GM12878 (cell line): ENCODE results near the gene GALNT17. TPM values are rescaled to one million over a fixed set of nuclear protein-coding genes. Genes with fewer than 3 reads are reported as not detected.

Experiments used
- ATAC-seq: fragments of 200-7000 bp; cut with Tn5 transposase; 3 replicates; pipeline ENCODE4 v1.9.1; 2020; ENCODE audit warnings: mild to moderate bottlenecking, moderate library complexity
- BruUV-seq: library from RNA; stranded (reverse); fragments of 400-500 nt; replicated peaks from 2 replicates; lab custom pipeline; 2021; lab: Mats Ljungman, UMichigan
- CTCF ChIA-PET: fragments of 300-600 bp; sonication (Branson Sonifier 250); formaldehyde crosslinking; extraction: SDS; loops from one replicate; lab custom pipeline; 2021; ENCODE audit warnings: inconsistent platforms; lab: Yijun Ruan, JAX
- POLR2A ChIA-PET: fragments of 350-600 bp; formaldehyde crosslinking; extraction: SDS; loops from one replicate; lab custom pipeline; 2021; ENCODE audit warnings: inconsistent platforms; lab: Charles Lee
- RAD21 ChIA-PET: fragments of 300-600 bp; sonication (Branson Sonifier 250); formaldehyde crosslinking; loops from one replicate; lab custom pipeline; 2023; ENCODE audit warnings: antibody characterized with exemption; ENCODE audit not compliant: unreplicated experiment; lab: Charles Lee
- SMC1A ChIA-PET: fragments of 300-600 bp; sonication (Branson Sonifier 250); formaldehyde crosslinking; loops from one replicate; lab custom pipeline; 2023; ENCODE audit not compliant: unreplicated experiment, uncharacterized antibody; lab: Charles Lee
- DNase-seq: peaks from one replicate; pipeline ENCODE4 v3.0.0-alpha.2; 2011; ENCODE audit warnings: low read depth, low spot score
- FAIRE-seq: peaks from 3 replicates; lab custom pipeline; 2011; peaks lifted over from hg19 to GRCh38; lab: Jason Lieb, UNC
- H2AFZ ChIP-seq: 2 replicates; pipeline ENCODE4 v1.6.0; 2011; ENCODE audit warnings: low read depth, low read length, control low read depth; ENCODE audit not compliant: control insufficient read depth
- H3K27ac ChIP-seq: 2 replicates; pipeline ENCODE4 v1.5.1; 2011; ENCODE audit warnings: control low read depth; ENCODE audit not compliant: control insufficient read depth, insufficient read depth
- H3K27me3 ChIP-seq, 2 experiments: replicated peaks in 1 of 2; 2 replicates each; pipeline versions ENCODE4 v1.6.0 to v1.6.1; 2011; ENCODE audit warnings: low read length in 1 of 2; ENCODE audit not compliant: control insufficient read depth in 2 of 2, insufficient read depth in 2 of 2
- H3K36me3 ChIP-seq, 2 experiments: 2 replicates each; pipeline ENCODE4 v1.5.1; 2011; ENCODE audit warnings: low read length in 1 of 2; ENCODE audit not compliant: control insufficient read depth in 2 of 2, insufficient read depth in 2 of 2
- H3K4me1 ChIP-seq: 2 replicates; pipeline ENCODE4 v1.6.1; 2011; ENCODE audit warnings: mild to moderate bottlenecking, low read length, moderate library complexity, mixed read lengths; ENCODE audit not compliant: control insufficient read depth, insufficient read depth
- H3K4me2 ChIP-seq: 2 replicates; pipeline ENCODE4 v1.6.0; 2011; ENCODE audit warnings: control low read depth; ENCODE audit not compliant: control insufficient read depth, insufficient read depth
- H3K4me3 ChIP-seq: fragments of 200-600 bp; sonication (generic); 2 replicates; pipeline ENCODE4 v1.5.1; 2016
- H3K79me2 ChIP-seq: 2 replicates; pipeline ENCODE4 v1.6.0; 2011; ENCODE audit warnings: low read length; ENCODE audit not compliant: control insufficient read depth, insufficient read depth
- H3K9ac ChIP-seq: 2 replicates; pipeline ENCODE4 v1.8.0; 2011; ENCODE audit warnings: low read length, control low read depth, mixed read lengths; ENCODE audit not compliant: control insufficient read depth, insufficient read depth
- H3K9me3 ChIP-seq: replicated peaks from 3 replicates; pipeline ENCODE4 v1.5.1; 2011; ENCODE audit warnings: mild to moderate bottlenecking, low read length; ENCODE audit not compliant: control insufficient read depth, insufficient read depth
- H4K20me1 ChIP-seq: 2 replicates; pipeline ENCODE4 v1.6.0; 2011; ENCODE audit not compliant: control insufficient read depth, insufficient read depth
- EED ChIP-seq: sonication (generic); IDR thresholded peaks from 2 replicates; pipeline ENCODE4 v1.6.1; 2016; ENCODE audit warnings: antibody characterized with exemption, low read depth
- ETV6 ChIP-seq, 2 experiments: fragments of 450-650 bp in 1 of 2; IDR thresholded peaks in 1 of 2; conservative IDR thresholded peaks in 1 of 2; 2 replicates each; pipeline ENCODE4 v1.6.1; 2014; ENCODE audit warnings: antibody characterized with exemption in 1 of 2, borderline replicate concordance in 1 of 2, low read depth in 1 of 2, mild to moderate bottlenecking in 1 of 2, moderate library complexity in 1 of 2
- HDAC6 ChIP-seq: fragments of 200-600 bp; sonication (generic); IDR thresholded peaks from one replicate; pipeline ENCODE4 v1.8.0; 2017; ENCODE audit warnings: antibody characterized with exemption; ENCODE audit not compliant: unreplicated experiment
- MEF2B ChIP-seq: fragments of 450-650 bp; IDR thresholded peaks from 2 replicates; pipeline ENCODE4 v1.6.1; 2018; ENCODE audit warnings: mild to moderate bottlenecking, moderate library complexity; ENCODE audit not compliant: partially characterized antibody, poor library complexity, severe bottlenecking
- NFYA ChIP-seq: IDR thresholded peaks from 2 replicates; pipeline ENCODE4 v1.6.1; 2011; ENCODE audit warnings: low read depth, mild to moderate bottlenecking, low read length, improper control_type of control experiment, borderline replicate concordance
- PAX5 ChIP-seq: IDR thresholded peaks from 2 replicates; pipeline ENCODE4 v1.6.1; 2011; ENCODE audit warnings: low read depth, low read length, borderline replicate concordance
- POU2F2 ChIP-seq: IDR thresholded peaks from 3 replicates; pipeline ENCODE4 v1.6.1; 2011; ENCODE audit warnings: low read depth, mild to moderate bottlenecking, low read length, borderline replicate concordance
- SUPT20H ChIP-seq: IDR thresholded peaks from 2 replicates; pipeline ENCODE4 v1.6.1; 2011; ENCODE audit warnings: low read depth, mild to moderate bottlenecking, low read length, moderate library complexity, borderline replicate concordance; ENCODE audit not compliant: control insufficient read depth
- WRNIP1 ChIP-seq: IDR thresholded peaks from 2 replicates; pipeline ENCODE4 v1.6.1; 2011; ENCODE audit warnings: low read depth, low read length, improper control_type of control experiment, borderline replicate concordance
- ZNF217 ChIP-seq: fragments of 450-650 bp; IDR thresholded peaks from 2 replicates; pipeline ENCODE4 v1.6.1; 2017; ENCODE audit warnings: antibody characterized with exemption, mild to moderate bottlenecking
- ZZZ3 ChIP-seq: IDR thresholded peaks from 2 replicates; pipeline ENCODE4 v1.6.1; 2011; ENCODE audit warnings: low read depth; ENCODE audit not compliant: control insufficient read depth, insufficient read length
- WGBS: methylation state at CpG from one replicate; pipeline ENCODE4 v1.1.6; 2016; ENCODE audit warnings: low lambda C conversion rate; ENCODE audit not compliant: insufficient replicate concordance, insufficient coverage; ENCODE audit errors: missing lambda C conversion rate; 5-methylcytosine and 5-hydroxymethylcytosine counted together
- in situ Hi-C: fragments of 300-500 bp; cut with MboI; formaldehyde crosslinking; loops from 9 replicates; pipeline ENCODE4 v1.14.3; 2018; ENCODE audit warnings: mixed read lengths
- intact Hi-C: fragments of 100-400 bp; cut with micrococcal nuclease; formaldehyde crosslinking; loops from one replicate; pipeline ENCODE4 v1.14.2; 2022; ENCODE audit not compliant: unreplicated experiment
- polyA plus RNA-seq, 11 experiments: library from polyadenylated mRNA; depleted of rRNA in 4 of 11; unstranded in 6 of 11; stranded (reverse) in 5 of 11; fragments of >200 nt; fragmentation: Nextera tagmentation in 4 of 11; fragmentation: Illumina TruSeq in 1 of 11; extraction: Ambion mirVana in 4 of 11; extraction: Trizol in 1 of 11; gene quantifications; 1 replicate in 1 of 11; 2 replicates in 10 of 11; pipeline versions ENCODE4 v1.2.1 to v1.2.3, GENCODE V29; 2011 to 2016; ENCODE audit warnings: inconsistent platforms in 2 of 11, missing spikeins in 2 of 11, low read depth in 1 of 11
- total RNA-seq, 4 experiments: library from RNA; depleted of rRNA in 3 of 4; stranded (reverse); fragments of >200 nt in 3 of 4; fragmentation: Illumina TruSeq in 1 of 4; extraction: Trizol in 1 of 4; gene quantifications; 2 replicates each; pipeline versions ENCODE4 v1.2.1 to v1.2.3, GENCODE V29; 2013 to 2021
- TF ChIP-seq, protein P1 (sequence below): fragments of 450-650 bp; IDR thresholded peaks from 2 replicates; pipeline ENCODE4 v1.6.1; 2017; ENCODE audit warnings: mild to moderate bottlenecking, moderate library complexity
- TF ChIP-seq, protein P2 (sequence below): fragments of 450-650 bp; IDR thresholded peaks from 2 replicates; pipeline ENCODE4 v1.6.1; 2014; ENCODE audit warnings: mild to moderate bottlenecking

GALNT17 gene
- total and polyA plus RNA-seq, 10 of the 15 experiments (the other 5 are each of a cell fraction or from before 2014, with no cell fraction given): 0.12 to 0.15 TPM; not detected in 8

DNA sequence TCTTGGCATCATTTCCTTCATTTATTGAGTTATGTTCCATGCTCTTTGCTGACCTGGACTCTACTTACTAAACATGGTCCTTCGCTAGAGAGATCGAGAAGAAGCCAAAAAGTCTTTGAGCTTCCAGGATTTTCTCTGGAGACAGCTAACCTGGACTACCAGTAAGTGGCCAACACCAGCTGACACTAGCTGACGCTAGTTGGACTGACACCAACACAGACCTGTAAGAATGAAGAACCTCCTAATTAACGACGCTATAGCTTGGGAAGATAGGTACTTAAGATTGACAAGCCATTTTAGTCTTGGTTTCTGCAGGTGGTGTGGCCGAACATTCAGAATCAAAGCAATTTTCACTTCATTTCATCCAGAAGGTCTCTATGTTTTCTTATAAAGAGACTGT lies 66.4 kb downstream of the GALNT17 start:
- CTCF ChIA-PET: no interaction called here
- Histone ChIP-seq H3K9me3 (no peaks in the 10 kb centered on the region; the same call in 2 of the 3 replicates), H3K79me2 (no peaks in the 10 kb centered on the region), H3K4me3 (no peak overlapping the region), H3K4me2 (no peak overlapping the region), H3K36me3 (no peaks in the 10 kb centered on the region), H3K4me1 (no peaks in the 10 kb centered on the region), H3K27ac (no peak overlapping the region), H2AFZ (no peak overlapping the region), H4K20me1 (no peaks in the 10 kb centered on the region), H3K27me3 (no peaks in the 10 kb centered on the region), H3K9ac (no peak overlapping the region)
- RAD21 ChIA-PET: no interaction called here
- ATAC-seq (no peak), FAIRE-seq (no peak), DNase-seq (no peak)
- TF ChIP-seq ZNF217: no peak
- 51% methylated on average over 6 of the region's 6 CpGs for WGBS
- no TSS peak for BruUV-seq
- SMC1A ChIA-PET: no interaction called here
- in situ Hi-C loops: no loop called here
- POLR2A ChIA-PET: no interaction called here
- intact Hi-C loops: no loop called here

DNA sequence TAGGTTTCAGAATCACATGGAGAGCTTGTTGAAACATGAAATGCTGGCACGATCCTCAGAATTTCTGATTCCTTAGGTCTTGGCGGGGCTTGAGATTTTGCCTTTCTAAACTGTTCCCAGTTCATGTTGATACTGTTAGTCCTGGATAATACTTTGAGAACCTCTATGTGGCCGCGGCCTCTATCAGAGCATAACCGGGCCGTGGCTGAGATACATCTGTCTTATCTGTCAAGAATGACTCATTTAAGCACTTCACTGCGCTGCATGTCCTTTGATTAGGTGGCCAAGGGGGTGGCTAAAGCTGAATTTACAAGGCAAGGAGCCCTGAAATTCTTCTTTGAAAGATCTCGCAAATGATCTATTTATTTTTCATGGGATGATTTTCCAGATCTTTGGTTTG lies 66.9 kb downstream of the GALNT17 start:
- Histone ChIP-seq H3K79me2 (no peaks in the 10 kb centered on the region), H3K27me3 (no peaks in the 10 kb centered on the region), H3K4me3 (no peak overlapping the region), H3K9ac (no peak overlapping the region), H3K4me2 (no peak overlapping the region), H3K9me3 (no peaks in the 10 kb centered on the region; the same call in 2 of the 3 replicates), H4K20me1 (no peaks in the 10 kb centered on the region), H3K36me3 (no peaks in the 10 kb centered on the region), H3K27ac (no peak overlapping the region), H3K4me1 (no peaks in the 10 kb centered on the region), H2AFZ (no peak overlapping the region)
- ChIA-PET POLR2A (no interaction called here), RAD21 (no interaction called here), SMC1A (no interaction called here), CTCF (no interaction called here)
- in situ Hi-C loops: no loop called here
- intact Hi-C loops: no loop called here
- FAIRE-seq: no peak
- no peak for ATAC-seq
- no TSS peak for BruUV-seq
- 44% methylated on average over 8 of the region's 8 CpGs for WGBS
- no peak for DNase-seq
- no peak for TF ChIP-seq MEF2B
- no peak for TF ChIP-seq EED
- no peak for TF ChIP-seq PAX5
- no peak for TF ChIP-seq SUPT20H
- TF ChIP-seq WRNIP1: no peak
- no peak for TF ChIP-seq HDAC6
- TF ChIP-seq ETV6 (conservative IDR thresholded peaks at IDR 0.05 in 1 of 2, IDR thresholded peaks at IDR 0.05 in 1 of 2; ENCODE audit: borderline replicate concordance in 1 of 2, low read depth in 1 of 2): no peak
- TF ChIP-seq, protein P1, sequence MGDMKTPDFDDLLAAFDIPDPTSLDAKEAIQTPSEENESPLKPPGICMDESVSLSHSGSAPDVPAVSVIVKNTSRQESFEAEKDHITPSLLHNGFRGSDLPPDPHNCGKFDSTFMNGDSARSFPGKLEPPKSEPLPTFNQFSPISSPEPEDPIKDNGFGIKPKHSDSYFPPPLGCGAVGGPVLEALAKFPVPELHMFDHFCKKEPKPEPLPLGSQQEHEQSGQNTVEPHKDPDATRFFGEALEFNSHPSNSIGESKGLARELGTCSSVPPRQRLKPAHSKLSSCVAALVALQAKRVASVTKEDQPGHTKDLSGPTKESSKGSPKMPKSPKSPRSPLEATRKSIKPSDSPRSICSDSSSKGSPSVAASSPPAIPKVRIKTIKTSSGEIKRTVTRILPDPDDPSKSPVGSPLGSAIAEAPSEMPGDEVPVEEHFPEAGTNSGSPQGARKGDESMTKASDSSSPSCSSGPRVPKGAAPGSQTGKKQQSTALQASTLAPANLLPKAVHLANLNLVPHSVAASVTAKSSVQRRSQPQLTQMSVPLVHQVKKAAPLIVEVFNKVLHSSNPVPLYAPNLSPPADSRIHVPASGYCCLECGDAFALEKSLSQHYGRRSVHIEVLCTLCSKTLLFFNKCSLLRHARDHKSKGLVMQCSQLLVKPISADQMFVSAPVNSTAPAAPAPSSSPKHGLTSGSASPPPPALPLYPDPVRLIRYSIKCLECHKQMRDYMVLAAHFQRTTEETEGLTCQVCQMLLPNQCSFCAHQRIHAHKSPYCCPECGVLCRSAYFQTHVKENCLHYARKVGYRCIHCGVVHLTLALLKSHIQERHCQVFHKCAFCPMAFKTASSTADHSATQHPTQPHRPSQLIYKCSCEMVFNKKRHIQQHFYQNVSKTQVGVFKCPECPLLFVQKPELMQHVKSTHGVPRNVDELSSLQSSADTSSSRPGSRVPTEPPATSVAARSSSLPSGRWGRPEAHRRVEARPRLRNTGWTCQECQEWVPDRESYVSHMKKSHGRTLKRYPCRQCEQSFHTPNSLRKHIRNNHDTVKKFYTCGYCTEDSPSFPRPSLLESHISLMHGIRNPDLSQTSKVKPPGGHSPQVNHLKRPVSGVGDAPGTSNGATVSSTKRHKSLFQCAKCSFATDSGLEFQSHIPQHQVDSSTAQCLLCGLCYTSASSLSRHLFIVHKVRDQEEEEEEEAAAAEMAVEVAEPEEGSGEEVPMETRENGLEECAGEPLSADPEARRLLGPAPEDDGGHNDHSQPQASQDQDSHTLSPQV: no peak
- TF ChIP-seq, protein P2, sequence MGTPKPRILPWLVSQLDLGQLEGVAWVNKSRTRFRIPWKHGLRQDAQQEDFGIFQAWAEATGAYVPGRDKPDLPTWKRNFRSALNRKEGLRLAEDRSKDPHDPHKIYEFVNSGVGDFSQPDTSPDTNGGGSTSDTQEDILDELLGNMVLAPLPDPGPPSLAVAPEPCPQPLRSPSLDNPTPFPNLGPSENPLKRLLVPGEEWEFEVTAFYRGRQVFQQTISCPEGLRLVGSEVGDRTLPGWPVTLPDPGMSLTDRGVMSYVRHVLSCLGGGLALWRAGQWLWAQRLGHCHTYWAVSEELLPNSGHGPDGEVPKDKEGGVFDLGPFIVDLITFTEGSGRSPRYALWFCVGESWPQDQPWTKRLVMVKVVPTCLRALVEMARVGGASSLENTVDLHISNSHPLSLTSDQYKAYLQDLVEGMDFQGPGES: no peak
- no peak for TF ChIP-seq NFYA
- TF ChIP-seq POU2F2: no peak
- no peak for TF ChIP-seq ZZZ3
